Measurements from ENCODE around the gene SRF.
"Not testable (repeated sequence)": the region's sequence is repeated elsewhere in the genome, so short reads cannot be mapped to it uniquely, and the experiment has no call there.

The SRF gene

GRCh38 chr6:43170931-43171706 lies at the start of gene SRF:
TSS of gene SRF (plus strand) at chr6:43171269. CDS start at chr6:43171657, 388 bp downstream.
- DNase-seq, result peak; percentile 99

GRCh38 chr6:43122146-43122545 lies 48.9 kb upstream of the SRF start:
- DNase-seq, result no peak

- DNase-seq, result no peak
Measured at GRCh38 chr6:43123461-43124314, 47.4 kb upstream of the SRF start.

GRCh38 chr6:43124481-43124880 lies 46.6 kb upstream of the SRF start:
- DNase-seq, result no peak

- DNase-seq, result no peak
Measured at GRCh38 chr6:43125119-43125518, 46.0 kb upstream of the SRF start.

GRCh38 chr6:43125555-43125954 lies 45.5 kb upstream of the SRF start:
- DNase-seq, result no peak

- DNase-seq, result no peak
Measured at GRCh38 chr6:43127180-43127579, 43.9 kb upstream of the SRF start.

GRCh38 chr6:43127877-43128276 lies 43.2 kb upstream of the SRF start:
- DNase-seq, result no peak

GRCh38 chr6:43128926-43129325 lies 42.1 kb upstream of the SRF start:
- no peak for DNase-seq

- no peak for DNase-seq
Measured at GRCh38 chr6:43129434-43130194, 41.5 kb upstream of the SRF start.

GRCh38 chr6:43130429-43130828 lies 40.6 kb upstream of the SRF start:
- DNase-seq, result no peak

GRCh38 chr6:43131379-43131778 lies 39.7 kb upstream of the SRF start:
- not testable (repeated sequence) for DNase-seq

- no peak for DNase-seq
Measured at GRCh38 chr6:43138267-43138666, 32.8 kb upstream of the SRF start.

- not testable (repeated sequence) for DNase-seq
Measured at GRCh38 chr6:43139973-43140372, 31.1 kb upstream of the SRF start.

GRCh38 chr6:43141644-43142043 lies 29.4 kb upstream of the SRF start:
- DNase-seq, result no peak

GRCh38 chr6:43142101-43142500 lies 29.0 kb upstream of the SRF start:
- no peak for DNase-seq

- DNase-seq, result peak; percentile 15
Measured at GRCh38 chr6:43143235-43144128, 27.6 kb upstream of the SRF start.

- DNase-seq, result no peak
Measured at GRCh38 chr6:43144879-43145278, 26.2 kb upstream of the SRF start.

GRCh38 chr6:43146261-43146660 lies 24.8 kb upstream of the SRF start:
- DNase-seq, result no peak

GRCh38 chr6:43146709-43147688 lies 24.1 kb upstream of the SRF start:
- DNase-seq, result no peak

All from GDM1 (cell line).